GM18502 (cell line): ENCODE measurements around the gene FBXO21.
"Not testable (repeated sequence)": the region's sequence is repeated elsewhere in the genome, so short reads cannot be mapped to it uniquely, and the experiment has no call there.

Source experiments
- ATAC-seq: cut with Tn5 transposase; IDR thresholded peaks from one replicate; pipeline ENCODE4 v1.9.1; 2021; ENCODE audit warnings: mild to moderate bottlenecking; ENCODE audit not compliant: unreplicated experiment, poor library complexity

The FBXO21 gene

GRCh38 chr12:117207675-117208074 lies 17.4 kb upstream of the FBXO21 start:
- no peak for ATAC-seq

- ATAC-seq, result no peak
Measured at GRCh38 chr12:117202556-117202955, 12.3 kb upstream of the FBXO21 start.

DNA sequence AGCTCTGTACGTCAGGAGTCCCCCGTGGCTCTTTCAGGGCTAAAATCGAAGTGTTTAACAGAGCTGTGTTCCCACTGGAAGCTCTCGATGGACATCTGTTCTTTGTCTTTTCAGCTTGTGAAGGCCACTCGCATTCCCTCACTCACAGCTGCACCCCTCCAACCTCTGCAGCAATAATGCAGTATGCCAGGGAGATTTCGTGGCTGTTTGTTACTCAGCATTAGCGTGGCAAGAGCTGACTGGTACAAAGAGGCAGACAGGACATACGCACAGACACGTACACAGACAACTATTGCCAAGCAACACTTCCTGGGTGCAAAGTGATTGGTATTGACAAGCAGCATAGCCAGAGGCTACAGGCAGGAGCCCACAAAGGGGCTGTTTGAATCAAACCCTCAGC lies 11.8 kb upstream of the FBXO21 start:
- ATAC-seq, result no peak

- ATAC-seq, result not testable (repeated sequence)
Measured at GRCh38 chr12:117199956-117200744, 9.9 kb upstream of the FBXO21 start.

DNA sequence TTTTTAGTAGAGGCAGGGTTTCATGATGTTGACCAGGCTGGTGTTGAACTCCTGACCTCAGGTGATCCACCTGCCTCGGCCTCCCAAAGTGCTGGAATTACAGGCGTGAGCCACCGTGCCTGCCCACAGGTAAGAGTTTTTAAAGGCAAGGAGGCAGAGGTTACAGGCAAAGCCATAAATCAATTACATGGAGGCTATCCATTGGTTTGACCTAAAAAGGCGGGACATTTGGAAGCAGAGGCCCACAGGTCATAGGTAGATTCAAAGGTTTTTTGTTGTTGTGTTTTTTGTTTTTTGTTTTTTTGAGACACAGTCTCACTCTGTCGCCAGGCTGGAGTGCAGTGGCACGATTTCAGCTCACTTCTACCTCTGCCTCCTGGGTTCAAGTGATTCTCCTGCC lies 6.1 kb upstream of the FBXO21 start:
- ATAC-seq, result not testable (repeated sequence)

DNA sequence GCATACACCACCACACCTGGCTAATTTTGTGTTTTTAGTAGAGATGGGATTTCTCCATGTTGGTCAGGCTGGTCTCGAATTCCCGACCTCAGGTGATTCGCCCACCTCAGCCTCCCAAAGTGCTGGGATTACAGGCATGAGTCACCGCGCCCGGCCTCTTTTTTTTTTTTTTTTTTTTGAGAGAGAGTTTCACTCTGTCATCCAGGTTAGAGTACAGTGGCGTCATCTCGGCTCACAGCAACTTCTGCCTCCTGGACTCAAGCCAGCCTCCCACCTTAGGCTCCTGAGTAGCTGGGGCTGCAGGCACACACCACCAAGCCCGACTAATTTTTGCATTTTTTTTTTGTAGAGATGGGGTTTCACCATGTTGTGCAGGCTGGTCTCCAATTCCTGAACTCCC lies 4.8 kb upstream of the FBXO21 start:
- not testable (repeated sequence) for ATAC-seq

GRCh38 chr12:117193903-117194302 lies 3.6 kb upstream of the FBXO21 start:
- no peak for ATAC-seq

DNA sequence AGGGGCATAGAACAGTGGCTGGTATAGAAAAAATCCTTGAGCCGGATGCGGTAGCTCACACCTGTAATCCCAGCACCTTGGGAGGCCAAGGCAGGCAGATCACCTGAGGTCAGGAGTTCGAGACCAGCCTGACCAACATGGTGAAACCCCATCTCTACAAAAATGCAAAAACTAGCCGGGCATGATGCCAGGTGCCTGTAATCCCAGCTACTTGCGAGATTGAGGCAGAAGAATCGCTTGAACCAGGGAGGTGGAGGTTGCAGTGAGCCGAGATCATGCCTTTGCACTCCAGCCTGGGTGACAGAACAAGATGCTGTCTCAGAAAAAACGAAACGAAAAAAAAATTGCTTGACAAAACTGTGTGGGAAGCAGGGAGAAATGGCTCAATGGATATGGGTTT lies 2.3 kb upstream of the FBXO21 start:
- not testable (repeated sequence) for ATAC-seq

DNA sequence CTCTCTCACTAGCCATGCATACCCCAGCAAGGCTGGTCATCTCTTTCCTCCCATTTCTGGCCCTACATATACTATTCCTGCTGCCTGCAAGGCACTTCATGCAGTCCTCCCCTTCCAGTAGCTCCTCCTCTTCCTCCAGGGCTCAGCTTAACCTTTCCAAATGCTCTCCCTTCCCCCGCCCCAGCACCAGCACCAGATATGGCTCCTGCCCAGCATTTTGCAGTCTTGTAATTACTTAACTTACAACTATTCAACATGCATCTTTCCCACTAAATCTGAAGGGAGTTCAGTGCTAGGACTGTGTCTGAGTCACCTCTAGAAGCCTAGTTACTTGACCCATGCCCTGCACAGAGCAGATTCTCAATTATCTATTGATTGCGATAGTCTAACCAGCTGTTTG lies 1.8 kb upstream of the FBXO21 start:
- no peak for ATAC-seq

DNA sequence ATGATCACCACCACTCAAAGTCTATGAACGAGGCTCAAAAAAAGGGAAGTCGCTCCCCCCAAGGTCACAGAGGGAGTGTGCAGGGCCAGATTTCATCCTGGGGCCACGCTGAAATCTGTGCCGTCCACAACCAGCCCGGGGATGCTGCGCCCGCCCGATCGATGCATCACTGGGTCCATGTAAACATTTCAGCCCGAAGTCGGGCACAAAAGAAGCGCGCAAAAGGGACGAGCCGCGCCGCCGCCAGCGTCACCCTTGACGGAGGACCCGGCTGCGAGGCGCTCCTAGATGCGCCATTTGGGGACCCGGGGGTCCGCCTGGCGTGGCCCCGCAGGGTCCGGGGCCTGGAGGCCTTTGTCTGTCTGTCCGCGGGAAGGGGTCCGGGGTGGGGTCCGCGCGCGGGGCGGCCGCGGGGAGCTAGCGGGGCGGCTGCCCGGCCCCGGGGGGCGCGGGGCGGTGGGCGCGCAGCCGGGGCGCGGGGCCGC lies 503 bp downstream of the FBXO21 start:
- ATAC-seq, result peak; percentile 43

DNA sequence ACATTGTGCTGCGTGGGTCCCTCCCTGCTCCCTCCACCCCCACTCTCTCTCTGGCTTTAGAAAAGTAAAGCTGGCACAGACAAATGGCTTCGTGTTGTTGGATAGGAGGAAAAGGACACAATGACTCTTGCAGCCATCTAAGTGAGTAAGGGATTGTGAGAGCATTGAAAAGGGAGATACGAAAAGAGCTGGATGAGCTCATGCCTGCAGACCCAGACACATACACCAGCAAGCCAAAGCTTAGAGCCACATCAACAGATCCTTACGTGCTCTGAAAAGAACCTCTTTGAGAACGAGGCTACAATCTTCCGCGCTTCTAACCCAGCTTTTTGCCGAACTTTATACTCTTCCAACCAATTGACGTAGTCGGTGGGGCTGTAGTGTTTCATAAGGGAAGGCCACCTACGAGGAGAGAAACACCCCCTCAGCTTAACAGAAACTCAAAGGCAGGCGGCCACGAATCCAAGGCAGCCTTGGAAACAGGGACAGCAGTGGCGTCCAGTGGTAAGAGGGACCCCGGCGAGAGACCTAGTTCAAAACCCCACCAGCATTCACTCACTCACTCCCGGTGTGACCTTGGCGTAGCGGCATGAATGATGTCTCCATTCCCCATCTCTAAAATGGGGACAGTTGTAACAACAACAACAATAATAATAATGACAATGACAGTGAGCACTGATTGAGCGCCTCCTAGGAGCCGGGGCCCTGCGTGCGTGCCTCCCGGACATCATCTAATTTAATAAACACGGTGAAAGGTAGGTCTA lies 1.1 kb downstream of the FBXO21 start:
- ATAC-seq, result no peak

- no peak for ATAC-seq
Measured at GRCh38 chr12:117188121-117188665, 2.1 kb downstream of the FBXO21 start.

- no peak for ATAC-seq
Measured at GRCh38 chr12:117187421-117187820, 2.8 kb downstream of the FBXO21 start.

GRCh38 chr12:117182866-117183265 lies 7.4 kb downstream of the FBXO21 start:
- no peak for ATAC-seq

DNA sequence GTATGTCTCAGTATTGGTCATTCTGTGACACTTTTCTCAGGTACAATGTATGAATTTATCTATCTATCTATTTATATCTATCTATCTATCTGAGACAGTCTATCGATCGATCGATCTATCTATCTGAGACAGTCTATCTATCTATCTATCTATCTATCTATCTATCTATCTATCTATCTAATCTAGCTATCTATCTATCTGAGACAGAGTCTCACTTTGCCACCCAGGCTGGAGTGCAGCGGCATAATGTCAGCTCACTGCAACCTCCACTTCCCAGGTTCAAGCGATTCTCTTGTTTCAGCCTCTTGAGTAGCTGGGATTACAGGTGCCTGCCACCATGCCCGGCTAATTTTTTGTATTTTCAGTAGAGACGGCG lies 8.8 kb downstream of the FBXO21 start:
- not testable (repeated sequence) for ATAC-seq

DNA sequence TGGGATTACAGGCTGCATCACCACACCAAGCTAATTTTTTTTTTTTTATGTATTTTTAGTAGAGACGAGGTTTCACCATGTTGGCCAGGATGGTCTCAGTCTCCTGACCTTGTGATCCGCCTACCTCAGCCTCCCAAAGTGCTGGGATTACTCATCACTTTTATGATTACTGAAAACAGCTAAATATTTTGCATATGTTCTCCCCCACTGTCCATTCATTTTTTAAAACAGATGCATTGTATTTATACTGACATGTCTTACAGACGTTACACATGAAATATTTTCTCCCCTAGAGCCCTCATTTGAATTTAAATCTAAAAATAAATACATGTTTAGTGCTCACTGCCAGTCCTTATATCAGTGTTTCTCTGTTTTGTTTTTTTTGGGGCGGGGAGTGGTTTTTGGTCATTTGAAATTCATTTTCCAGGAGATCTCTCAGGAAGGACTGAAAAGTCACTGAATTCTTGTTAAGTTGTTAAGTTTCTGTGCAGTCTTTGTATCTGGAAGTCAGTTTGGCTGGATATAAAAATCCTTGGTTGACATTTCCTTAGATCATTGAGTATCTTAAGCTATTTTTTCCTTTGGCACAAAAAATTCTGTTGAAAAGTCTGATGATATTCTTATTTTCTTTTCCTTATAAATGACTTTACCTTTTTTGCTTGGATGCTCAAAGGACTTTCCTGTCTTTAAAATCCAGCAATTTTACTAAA lies 9.4 kb downstream of the FBXO21 start:
- ATAC-seq, result no peak

DNA sequence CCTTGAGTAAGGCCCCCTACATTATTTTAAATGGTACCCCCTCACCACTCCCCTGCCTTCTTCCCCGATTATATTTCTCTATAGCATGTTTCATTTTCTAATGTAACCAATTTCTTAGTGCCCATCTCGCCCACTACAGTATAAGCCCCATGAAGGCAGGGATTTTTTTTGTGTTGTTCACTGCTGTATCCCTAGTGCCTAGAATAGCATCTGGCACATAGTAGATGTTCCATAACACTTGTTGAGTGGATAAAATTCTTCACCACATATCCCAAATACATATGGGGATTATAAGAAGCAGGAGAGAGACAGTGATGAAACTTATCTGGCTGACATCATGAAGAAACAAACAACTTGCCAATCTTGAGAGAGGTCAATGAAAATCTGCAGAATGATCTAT lies 11.5 kb downstream of the FBXO21 start:
- no peak for ATAC-seq

GRCh38 chr12:117178301-117178700 lies 12.0 kb downstream of the FBXO21 start:
- ATAC-seq, result no peak

GRCh38 chr12:117172168-117172567 lies 18.1 kb downstream of the FBXO21 start:
- no peak for ATAC-seq

GRCh38 chr12:117171499-117172162 lies 18.6 kb downstream of the FBXO21 start:
- ATAC-seq, result no peak
